HG03139 (cell line): Measurements from ENCODE around the gene CACNA1B.

Experiments used
- ATAC-seq: cut with Tn5 transposase; IDR thresholded peaks from one replicate; pipeline ENCODE4 v1.9.1; 2021; ENCODE audit not compliant: unreplicated experiment

CACNA1B gene

GRCh38 chr9:138050472-138051330 lies 173.1 kb downstream of the CACNA1B start:
- no peak for ATAC-seq

DNA sequence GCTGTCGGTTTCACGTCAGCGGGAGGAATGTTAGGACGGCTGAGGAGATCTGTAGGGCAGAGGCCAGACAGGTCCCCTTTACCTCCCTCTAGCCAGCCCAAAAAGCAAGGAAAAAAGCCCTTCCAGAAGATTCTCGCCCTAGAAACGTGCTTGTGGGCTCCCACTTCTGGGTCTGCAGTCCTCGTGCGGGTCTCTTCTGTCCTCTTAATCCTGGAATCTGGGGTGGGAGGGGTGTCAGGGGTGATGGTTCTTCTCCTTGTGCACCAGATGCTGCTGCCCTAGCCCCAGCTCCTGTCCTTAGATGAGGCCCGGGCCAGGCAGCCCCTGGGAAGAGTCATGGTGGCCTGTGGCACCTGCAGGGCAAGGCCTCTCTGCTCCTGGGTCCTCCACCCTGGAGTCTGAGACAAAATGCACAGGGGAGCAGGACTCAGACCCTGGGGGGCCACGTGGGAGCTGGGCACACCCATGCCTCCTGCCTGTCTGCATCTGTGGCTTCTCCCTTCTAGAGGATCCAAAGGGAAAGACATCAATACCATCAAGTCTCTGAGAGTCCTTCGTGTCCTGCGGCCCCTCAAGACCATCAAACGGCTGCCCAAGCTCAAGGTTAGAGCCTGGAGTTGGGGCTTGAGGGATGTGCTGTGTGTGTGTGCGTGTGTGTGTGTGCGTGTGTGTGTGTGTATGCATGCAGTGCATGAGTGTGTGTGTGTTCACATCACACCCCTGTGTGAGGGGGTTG lies 174.2 kb downstream of the CACNA1B start:
- ATAC-seq, result no peak

DNA sequence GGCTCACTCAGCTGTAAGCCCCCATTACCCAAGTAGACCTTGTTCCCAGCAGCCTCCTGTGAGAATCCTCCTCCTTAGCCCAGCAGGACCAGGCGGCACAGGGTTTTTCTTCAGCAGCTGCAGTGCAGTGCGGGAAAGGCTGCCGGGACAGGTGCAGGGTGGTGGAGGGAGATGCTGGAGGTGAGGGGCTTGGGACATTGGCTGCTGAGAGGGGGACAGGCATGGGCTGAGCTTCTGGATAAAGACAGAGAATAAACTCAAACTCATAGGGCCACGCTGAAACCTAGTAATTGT lies 174.7 kb downstream of the CACNA1B start:
- no peak for ATAC-seq

DNA sequence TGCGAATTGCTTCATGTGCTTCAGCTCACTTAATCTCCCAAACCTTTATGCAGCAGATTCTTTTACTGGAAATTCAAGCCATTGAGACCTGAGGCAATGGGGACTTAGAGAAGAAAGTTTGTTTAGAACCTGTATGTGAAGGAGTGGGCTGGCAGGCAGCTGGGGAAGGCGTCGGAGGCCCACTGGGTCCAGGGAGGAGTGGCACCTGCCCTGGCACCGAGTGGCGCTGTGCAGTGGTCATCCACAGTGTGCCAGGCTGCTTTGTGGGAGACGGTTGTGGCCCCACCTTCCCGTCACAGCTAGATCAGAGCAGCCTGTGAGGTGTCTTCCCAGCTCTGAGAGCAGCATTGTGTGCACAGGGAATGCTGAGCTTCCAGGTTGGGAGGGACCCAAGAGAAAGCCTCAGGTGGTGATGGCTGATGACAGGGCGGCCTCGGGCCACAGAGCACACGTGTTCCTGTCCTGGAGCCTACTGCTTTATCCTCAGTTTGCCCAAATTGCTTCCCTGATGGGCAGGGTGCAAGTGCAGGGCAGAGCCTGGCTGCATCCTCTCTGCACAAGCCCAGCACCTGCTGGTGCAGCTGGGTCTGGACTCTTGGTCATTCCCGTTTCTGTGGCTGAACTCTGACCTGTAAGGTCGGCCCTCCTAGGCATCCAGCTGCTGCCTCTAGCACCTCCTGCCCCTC lies 175.2 kb downstream of the CACNA1B start:
- no peak for ATAC-seq

DNA sequence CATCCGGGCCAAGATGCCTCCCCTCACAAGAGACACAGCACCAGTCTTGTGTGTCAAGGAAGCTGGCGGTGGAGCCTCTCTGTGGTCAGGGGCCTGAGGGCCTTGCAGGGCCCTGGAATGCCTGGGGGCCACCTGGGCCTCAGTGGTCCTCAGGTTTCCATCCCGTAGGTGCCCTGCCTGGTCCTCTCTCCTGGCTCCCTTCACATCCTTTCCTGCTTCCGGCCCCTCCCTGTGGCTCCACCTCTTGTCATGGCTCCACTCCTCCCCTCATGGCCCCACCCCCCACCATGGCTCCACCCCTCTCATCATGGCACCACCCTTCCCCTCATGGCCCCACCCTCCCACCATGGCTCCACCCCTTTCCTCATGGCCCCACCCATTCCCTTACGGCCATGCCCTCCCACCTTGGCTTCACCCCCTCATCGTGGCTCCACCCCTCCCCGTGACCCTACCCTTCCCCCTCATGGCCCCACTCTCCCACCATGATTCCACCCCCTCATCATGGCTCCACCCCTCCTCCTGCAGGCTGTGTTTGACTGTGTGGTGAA lies 175.8 kb downstream of the CACNA1B start:
- no peak for ATAC-seq

GRCh38 chr9:138053996-138054752 lies 176.6 kb downstream of the CACNA1B start:
- no peak for ATAC-seq

DNA sequence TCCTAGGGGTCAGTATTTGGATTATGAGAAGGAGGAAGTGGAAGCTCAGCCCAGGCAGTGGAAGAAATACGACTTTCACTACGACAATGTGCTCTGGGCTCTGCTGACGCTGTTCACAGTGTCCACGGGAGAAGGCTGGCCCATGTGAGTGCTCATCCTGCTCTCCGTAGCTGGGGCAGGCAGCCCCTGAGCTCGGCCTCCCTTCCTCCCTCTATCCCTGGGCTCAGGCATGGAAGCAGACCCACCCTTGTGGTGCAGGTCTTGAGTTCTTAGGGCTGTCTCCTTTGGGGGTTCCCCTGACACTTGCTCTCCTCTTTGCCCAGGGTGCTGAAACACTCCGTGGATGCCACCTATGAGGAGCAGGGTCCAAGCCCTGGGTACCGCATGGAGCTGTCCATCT lies 180.1 kb downstream of the CACNA1B start:
- no peak for ATAC-seq

DNA sequence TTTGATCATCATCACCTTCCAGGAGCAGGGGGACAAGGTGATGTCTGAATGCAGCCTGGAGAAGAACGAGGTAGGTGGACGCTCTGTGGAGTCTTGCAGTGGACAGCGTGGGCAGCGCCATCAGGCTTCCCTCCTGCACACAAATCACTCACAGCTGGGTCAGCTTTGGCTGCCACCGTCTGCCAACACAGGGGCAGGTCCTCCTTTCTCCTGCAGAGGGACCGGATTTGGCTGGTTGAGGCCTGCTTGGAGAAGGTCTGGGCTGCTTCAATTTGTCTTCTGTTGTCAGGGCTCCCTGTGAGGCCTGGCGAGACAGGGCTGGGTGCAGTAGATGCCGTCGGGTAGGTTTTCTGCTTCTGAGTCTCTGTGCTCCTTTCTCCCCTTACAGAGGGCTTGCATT lies 180.6 kb downstream of the CACNA1B start:
- ATAC-seq, result no peak

- no peak for ATAC-seq
Observed at GRCh38 chr9:138059196-138059595, 181.6 kb downstream of the CACNA1B start.

- no peak for ATAC-seq
Observed at GRCh38 chr9:138060365-138060764, 182.8 kb downstream of the CACNA1B start.

DNA sequence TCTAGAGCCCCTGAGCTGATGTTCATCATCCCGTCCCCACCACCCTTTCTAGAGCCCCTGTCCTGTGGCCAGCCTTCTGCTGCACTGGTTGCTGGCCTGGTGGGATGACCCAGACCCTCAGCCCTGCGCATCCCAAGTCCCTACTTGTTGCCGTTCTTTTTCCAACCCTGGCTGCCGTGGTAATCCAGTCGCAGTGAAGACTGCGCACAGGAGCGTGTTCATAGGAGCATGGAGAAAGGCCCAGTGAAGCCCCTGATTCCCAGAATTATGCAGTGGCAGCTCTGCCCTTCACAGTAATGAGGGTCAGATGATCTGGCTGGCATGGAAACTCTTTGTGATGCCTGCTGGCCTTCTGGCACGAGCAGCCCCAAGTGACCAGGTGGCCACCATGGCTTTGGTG lies 183.3 kb downstream of the CACNA1B start:
- ATAC-seq, result no peak

GRCh38 chr9:138061631-138062030 lies 184.0 kb downstream of the CACNA1B start:
- no peak for ATAC-seq

DNA sequence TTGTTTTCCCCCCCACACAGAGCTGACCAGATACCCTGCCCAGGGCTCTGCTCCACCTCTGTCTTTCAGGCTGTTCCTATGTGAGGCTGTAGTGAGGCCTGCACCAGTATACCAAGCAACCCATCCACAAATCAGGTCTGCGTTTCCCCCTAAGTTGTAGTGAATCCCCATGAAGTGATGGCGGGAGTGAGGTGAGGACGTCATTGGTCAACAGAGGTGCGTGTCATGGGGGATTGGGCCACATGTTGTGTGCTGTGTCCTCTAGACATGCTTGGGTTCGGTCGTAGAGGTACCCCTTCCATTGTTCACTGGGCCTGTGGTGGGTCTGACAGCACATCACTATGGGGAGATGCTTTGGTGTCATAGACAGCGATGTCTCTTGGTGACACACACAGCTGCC lies 184.6 kb downstream of the CACNA1B start:
- ATAC-seq, result no peak

DNA sequence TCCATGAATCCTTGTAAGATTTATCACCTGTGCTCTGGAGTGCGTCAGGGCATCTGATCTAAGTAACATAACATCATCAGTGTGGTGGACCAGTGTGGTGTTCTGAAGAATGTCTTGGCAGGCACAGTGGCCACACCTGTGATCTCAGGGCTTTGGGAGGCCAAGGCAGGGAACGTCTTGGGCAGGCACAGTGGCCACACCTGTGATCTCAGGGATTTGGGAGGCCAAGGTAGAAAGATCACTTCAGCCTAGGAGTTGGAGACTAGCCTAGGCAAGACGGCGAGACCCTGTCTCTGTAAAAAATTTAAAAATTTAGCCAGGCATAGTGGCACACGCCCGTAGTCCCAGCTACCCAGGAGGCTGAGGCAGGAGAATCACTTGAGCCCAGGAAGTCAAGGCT lies 185.5 kb downstream of the CACNA1B start:
- ATAC-seq, result no peak

- ATAC-seq, result no peak
Observed at GRCh38 chr9:138063785-138064184, 186.2 kb downstream of the CACNA1B start.

DNA sequence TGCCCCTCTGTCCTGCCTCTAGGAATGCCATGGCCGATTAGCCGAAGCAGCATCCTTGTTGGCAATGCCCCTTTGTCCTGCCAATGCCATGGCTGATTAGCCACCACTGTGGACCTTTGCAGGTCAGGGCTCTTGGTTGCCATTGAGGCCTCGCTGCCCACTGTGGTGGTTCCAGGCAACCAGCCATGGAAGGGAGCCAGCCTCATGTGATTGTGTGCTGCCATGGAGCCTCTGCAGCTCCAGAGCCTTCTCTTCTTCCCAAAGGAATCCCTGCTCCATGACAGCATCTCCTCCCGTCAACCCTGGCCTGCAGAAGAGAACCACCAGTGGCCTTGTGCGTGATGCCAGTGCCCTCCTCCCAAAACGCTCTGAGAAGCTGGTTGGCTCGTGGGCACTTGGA lies 187.0 kb downstream of the CACNA1B start:
- ATAC-seq, result no peak

DNA sequence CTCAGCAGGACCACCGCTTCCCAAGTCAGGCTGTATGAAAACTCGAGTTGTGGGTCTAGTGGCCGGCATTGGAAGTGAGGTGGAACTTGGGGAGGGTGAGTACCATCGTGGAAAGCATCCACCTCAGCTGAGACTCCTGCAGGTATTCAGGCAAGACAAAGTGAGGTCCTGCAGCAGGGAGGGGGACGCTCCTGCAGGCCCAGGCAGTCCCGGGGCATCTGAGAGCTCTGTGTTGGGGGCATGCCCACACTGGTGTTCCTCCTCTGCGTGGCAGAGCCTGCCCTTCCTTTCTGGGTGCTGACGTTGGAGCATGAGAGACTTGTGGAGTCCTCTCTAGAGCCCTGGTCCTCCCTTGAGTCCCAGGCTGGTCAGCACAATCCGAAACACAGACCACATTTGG lies 187.7 kb downstream of the CACNA1B start:
- ATAC-seq, result no peak

GRCh38 chr9:138066049-138066448 lies 188.5 kb downstream of the CACNA1B start:
- ATAC-seq, result no peak

GRCh38 chr9:138067613-138068367 lies 190.2 kb downstream of the CACNA1B start:
- ATAC-seq, result no peak

- no peak for ATAC-seq
Observed at GRCh38 chr9:138068601-138069035, 191.0 kb downstream of the CACNA1B start.
